Measurements from ENCODE around the gene KLF7.

KLF7 gene

DNA sequence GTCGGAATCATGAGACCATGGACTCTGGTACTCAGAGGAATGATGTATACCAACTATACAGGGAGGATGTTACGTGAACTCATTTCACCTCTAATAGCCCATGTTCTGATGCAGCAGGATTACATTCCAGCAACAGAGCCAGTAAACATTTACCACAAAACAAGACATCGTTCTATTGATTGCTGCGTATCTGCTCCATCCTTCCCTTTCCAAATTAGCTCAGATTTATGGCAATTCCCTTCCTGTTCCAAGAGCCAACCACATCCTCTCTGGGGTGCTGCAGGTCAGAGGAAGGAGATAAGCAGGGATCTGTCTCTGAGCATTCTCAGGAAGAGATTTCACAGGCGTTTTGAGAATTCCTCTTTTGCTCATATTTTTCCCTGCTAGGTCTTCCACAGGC, 98.3 kb downstream of the KLF7 start:
- H3K9ac ChIP-seq (ENCODE audit: low read depth, low read length): no peak overlapping the region
- H3K9me3 ChIP-seq (replicated peaks; ENCODE audit: low read length): no peaks in the 10 kb centered on the region
- no peaks in the 10 kb centered on the region for H3K27me3 ChIP-seq (ENCODE audit: control insufficient read depth, insufficient read depth, low read length)
- H3K4me3 ChIP-seq (ENCODE audit: low read length): no peak overlapping the region
- no peaks in the 10 kb centered on the region for H3K36me3 ChIP-seq (ENCODE audit: insufficient read depth, low read length)
- H3K4me2 ChIP-seq (ENCODE audit: low read length): no peak overlapping the region
- H3K4me1 ChIP-seq (ENCODE audit: control insufficient read depth, insufficient read depth, low read length): no peaks in the 10 kb centered on the region

DNA sequence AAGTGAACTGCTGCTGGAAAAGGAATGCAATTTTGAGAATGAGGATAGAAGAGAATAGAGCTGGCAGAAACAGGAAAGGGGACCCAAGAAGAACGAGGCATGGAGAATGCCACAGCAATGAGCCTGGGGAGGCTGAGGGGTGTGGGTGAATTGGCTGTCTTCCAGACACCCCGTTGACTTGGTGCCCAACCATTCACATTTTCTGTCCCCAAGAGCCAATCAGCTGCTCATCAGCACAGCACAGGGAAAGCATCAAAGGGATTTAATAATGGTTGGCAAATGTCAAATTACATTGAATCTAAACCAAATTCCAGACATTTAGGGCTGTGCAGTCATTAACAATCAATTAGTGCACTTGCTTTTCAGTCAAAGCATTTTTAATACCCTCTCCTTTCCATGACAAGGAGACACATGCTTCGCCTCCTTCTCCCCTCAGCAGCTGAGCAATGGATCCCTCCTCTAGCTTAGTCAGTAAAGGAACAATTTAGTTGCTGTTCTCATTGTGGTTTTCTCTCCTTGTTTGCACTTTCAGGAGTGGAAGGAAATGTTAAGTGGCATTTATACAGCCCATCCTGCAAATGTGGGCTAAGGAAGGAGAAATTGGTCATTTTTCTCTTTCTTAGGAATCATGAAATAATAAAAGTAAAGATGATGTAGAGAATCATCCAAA, 98.8 kb downstream of the KLF7 start:
- no peaks in the 10 kb centered on the region for H3K36me3 ChIP-seq (ENCODE audit: insufficient read depth, low read length)
- H3K4me2 ChIP-seq (ENCODE audit: low read length): no peak overlapping the region
- H3K4me3 ChIP-seq (ENCODE audit: low read length): no peak overlapping the region
- no peaks in the 10 kb centered on the region for H3K4me1 ChIP-seq (ENCODE audit: control insufficient read depth, insufficient read depth, low read length)
- no peaks in the 10 kb centered on the region for H3K27me3 ChIP-seq (ENCODE audit: control insufficient read depth, insufficient read depth, low read length)
- H3K9ac ChIP-seq (ENCODE audit: low read depth, low read length): no peak overlapping the region
- H3K9me3 ChIP-seq (replicated peaks; ENCODE audit: low read length): no peaks in the 10 kb centered on the region

GRCh38 chr2:207066166-207066565, 99.6 kb downstream of the KLF7 start:
- no peaks in the 10 kb centered on the region for H3K36me3 ChIP-seq (ENCODE audit: insufficient read depth, low read length)
- no peak overlapping the region for H3K4me2 ChIP-seq (ENCODE audit: low read length)
- no peaks in the 10 kb centered on the region for H3K4me1 ChIP-seq (ENCODE audit: control insufficient read depth, insufficient read depth, low read length)
- H3K9me3 ChIP-seq (replicated peaks; ENCODE audit: low read length): no peaks in the 10 kb centered on the region
- H3K27me3 ChIP-seq (ENCODE audit: control insufficient read depth, insufficient read depth, low read length): no peaks in the 10 kb centered on the region
- no peak overlapping the region for H3K4me3 ChIP-seq (ENCODE audit: low read length)
- H3K9ac ChIP-seq (ENCODE audit: low read depth, low read length): no peak overlapping the region

GRCh38 chr2:207064128-207064690, 101.5 kb downstream of the KLF7 start:
- no peak overlapping the region for H3K4me3 ChIP-seq (ENCODE audit: low read length)
- no peak overlapping the region for H3K4me2 ChIP-seq (ENCODE audit: low read length)
- H3K27me3 ChIP-seq (ENCODE audit: control insufficient read depth, insufficient read depth, low read length): no peaks in the 10 kb centered on the region

GRCh38 chr2:207061181-207061580, 104.6 kb downstream of the KLF7 start:
- no peak overlapping the region for H3K4me3 ChIP-seq (ENCODE audit: low read length)
- no peaks in the 10 kb centered on the region for H3K27me3 ChIP-seq (ENCODE audit: control insufficient read depth, insufficient read depth, low read length)
- H3K4me2 ChIP-seq (ENCODE audit: low read length): no peak overlapping the region
- no peak overlapping the region for H3K9ac ChIP-seq (ENCODE audit: low read depth, low read length)
- H3K36me3 ChIP-seq (ENCODE audit: insufficient read depth, low read length): no peaks in the 10 kb centered on the region
- H3K9me3 ChIP-seq (replicated peaks; ENCODE audit: low read length): no peaks in the 10 kb centered on the region
- H3K4me1 ChIP-seq (ENCODE audit: control insufficient read depth, insufficient read depth, low read length): no peaks in the 10 kb centered on the region

More at GRCh38 chr2:207064128-207064690, 101.5 kb downstream of the KLF7 start:
- Histone ChIP-seq H3K9me3 (replicated peaks; ENCODE audit: low read length) (no peaks in the 10 kb centered on the region), H3K9ac (ENCODE audit: low read depth, low read length) (no peak overlapping the region), H3K4me1 (ENCODE audit: control insufficient read depth, insufficient read depth, low read length) (no peaks in the 10 kb centered on the region), H3K36me3 (ENCODE audit: insufficient read depth, low read length) (no peaks in the 10 kb centered on the region)

- Histone ChIP-seq H3K36me3 (ENCODE audit: insufficient read depth, low read length) (no peaks in the 10 kb centered on the region), H3K4me3 (ENCODE audit: low read length) (no peak overlapping the region), H3K4me2 (ENCODE audit: low read length) (peak overlapping the region; percentile 25), H3K9ac (ENCODE audit: low read depth, low read length) (no peak overlapping the region), H3K9me3 (replicated peaks; ENCODE audit: low read length) (no peaks in the 10 kb centered on the region), H3K4me1 (ENCODE audit: control insufficient read depth, insufficient read depth, low read length) (peaks cover 18% of the 10 kb centered on the region), H3K27me3 (ENCODE audit: control insufficient read depth, insufficient read depth, low read length) (no peaks in the 10 kb centered on the region)
Measured at GRCh38 chr2:207055257-207055656, 110.5 kb downstream of the KLF7 start.

GRCh38 chr2:207054521-207054920, 111.2 kb downstream of the KLF7 start:
- peaks cover 18% of the 10 kb centered on the region for H3K4me1 ChIP-seq (ENCODE audit: control insufficient read depth, insufficient read depth, low read length)
- H3K36me3 ChIP-seq (ENCODE audit: insufficient read depth, low read length): no peaks in the 10 kb centered on the region
- H3K4me2 ChIP-seq (ENCODE audit: low read length): peak overlapping the region; percentile 26
- no peaks in the 10 kb centered on the region for H3K27me3 ChIP-seq (ENCODE audit: control insufficient read depth, insufficient read depth, low read length)
- no peaks in the 10 kb centered on the region for H3K9me3 ChIP-seq (replicated peaks; ENCODE audit: low read length)
- H3K9ac ChIP-seq (ENCODE audit: low read depth, low read length): no peak overlapping the region
- H3K4me3 ChIP-seq (ENCODE audit: low read length): no peak overlapping the region

- Histone ChIP-seq H3K9ac (ENCODE audit: low read depth, low read length) (no peak overlapping the region), H3K4me2 (ENCODE audit: low read length) (no peak overlapping the region), H3K27me3 (ENCODE audit: control insufficient read depth, insufficient read depth, low read length) (no peaks in the 10 kb centered on the region), H3K4me3 (ENCODE audit: low read length) (no peak overlapping the region), H3K4me1 (ENCODE audit: control insufficient read depth, insufficient read depth, low read length) (peaks cover 22% of the 10 kb centered on the region), H3K36me3 (ENCODE audit: insufficient read depth, low read length) (no peaks in the 10 kb centered on the region), H3K9me3 (replicated peaks; ENCODE audit: low read length) (no peaks in the 10 kb centered on the region)
Measured at GRCh38 chr2:207051385-207051965, 114.3 kb downstream of the KLF7 start.

DNA sequence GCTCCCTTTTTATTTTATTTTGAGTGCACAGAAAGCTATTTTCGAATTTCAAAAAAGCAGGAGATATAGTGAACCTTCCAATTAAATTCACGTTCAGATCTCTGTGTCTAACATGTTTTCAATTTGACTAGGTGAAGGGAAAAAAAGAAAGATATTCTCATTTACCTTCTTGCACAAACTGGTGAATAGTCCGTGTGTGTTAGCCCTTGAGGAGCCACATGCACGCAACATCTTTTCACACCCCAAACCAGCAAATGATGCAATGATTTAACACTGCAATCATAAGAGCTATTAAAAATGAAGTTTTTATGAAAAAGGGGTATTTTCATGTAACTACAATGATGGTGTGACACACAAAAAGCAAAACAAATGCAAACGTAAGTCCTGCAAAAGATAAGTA, 116.6 kb downstream of the KLF7 start:
- H3K27me3 ChIP-seq (ENCODE audit: control insufficient read depth, insufficient read depth, low read length): no peaks in the 10 kb centered on the region

DNA sequence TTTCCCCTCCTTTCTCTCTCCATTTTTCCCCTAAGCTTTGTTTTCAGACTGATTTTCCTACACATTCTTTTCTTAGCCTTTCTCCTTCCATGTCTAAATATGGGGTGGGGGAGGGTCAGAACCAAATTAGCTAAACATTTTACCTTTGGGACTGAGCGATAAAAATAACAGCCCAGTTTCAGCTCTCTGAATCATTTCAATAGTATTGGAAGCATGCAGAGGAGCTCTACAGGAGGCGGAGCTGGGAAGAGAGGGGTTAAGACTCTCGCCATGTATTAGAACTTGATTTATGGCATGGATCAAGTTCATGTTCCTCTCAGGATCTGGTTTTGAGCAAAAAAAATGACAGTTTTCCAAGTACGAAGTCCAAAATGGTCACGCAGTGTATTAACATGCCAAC, 117.3 kb downstream of the KLF7 start:
- H3K9ac ChIP-seq (ENCODE audit: low read depth, low read length): no peak overlapping the region
- H3K9me3 ChIP-seq (replicated peaks; ENCODE audit: low read length): no peaks in the 10 kb centered on the region
- H3K4me1 ChIP-seq (ENCODE audit: control insufficient read depth, insufficient read depth, low read length): peaks cover 4% of the 10 kb centered on the region
- H3K36me3 ChIP-seq (ENCODE audit: insufficient read depth, low read length): no peaks in the 10 kb centered on the region
- H3K4me3 ChIP-seq (ENCODE audit: low read length): no peak overlapping the region
- H3K27me3 ChIP-seq (ENCODE audit: control insufficient read depth, insufficient read depth, low read length): no peaks in the 10 kb centered on the region
- H3K4me2 ChIP-seq (ENCODE audit: low read length): no peak overlapping the region

More for the DNA sequence above, 116.6 kb downstream of the KLF7 start:
- no peak overlapping the region for H3K4me3 ChIP-seq (ENCODE audit: low read length)
- no peaks in the 10 kb centered on the region for H3K36me3 ChIP-seq (ENCODE audit: insufficient read depth, low read length)
- peaks cover 5% of the 10 kb centered on the region for H3K4me1 ChIP-seq (ENCODE audit: control insufficient read depth, insufficient read depth, low read length)
- H3K9ac ChIP-seq (ENCODE audit: low read depth, low read length): no peak overlapping the region
- H3K9me3 ChIP-seq (replicated peaks; ENCODE audit: low read length): no peaks in the 10 kb centered on the region
- no peak overlapping the region for H3K4me2 ChIP-seq (ENCODE audit: low read length)

GRCh38 chr2:207046724-207047123, 119.0 kb downstream of the KLF7 start:
- Histone ChIP-seq H3K4me2 (ENCODE audit: low read length) (no peak overlapping the region), H3K4me3 (ENCODE audit: low read length) (no peak overlapping the region), H3K9me3 (replicated peaks; ENCODE audit: low read length) (no peaks in the 10 kb centered on the region), H3K27me3 (ENCODE audit: control insufficient read depth, insufficient read depth, low read length) (no peaks in the 10 kb centered on the region), H3K36me3 (ENCODE audit: insufficient read depth, low read length) (no peaks in the 10 kb centered on the region), H3K9ac (ENCODE audit: low read depth, low read length) (no peak overlapping the region), H3K4me1 (ENCODE audit: control insufficient read depth, insufficient read depth, low read length) (peaks cover 10% of the 10 kb centered on the region)

DNA sequence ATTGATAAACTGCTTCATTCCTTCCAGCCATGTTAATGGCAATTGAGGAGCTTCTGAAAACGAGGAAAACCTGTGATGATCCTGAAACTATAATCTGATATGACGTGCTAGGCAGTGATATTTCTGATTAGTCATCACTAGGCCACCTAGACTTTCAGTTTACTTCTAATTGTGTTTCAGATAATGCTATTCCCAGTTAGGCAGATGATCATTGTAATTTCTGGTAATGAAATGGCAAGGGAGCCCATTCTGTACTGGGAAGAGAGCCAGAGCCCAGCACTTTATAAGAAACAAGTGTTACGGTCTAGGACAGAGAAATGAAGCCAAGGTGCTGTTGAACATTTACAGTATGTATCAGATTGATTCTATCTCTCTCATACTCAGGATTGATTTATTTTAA, 120.2 kb downstream of the KLF7 start:
- no peaks in the 10 kb centered on the region for H3K9me3 ChIP-seq (replicated peaks; ENCODE audit: low read length)
- peaks cover 10% of the 10 kb centered on the region for H3K4me1 ChIP-seq (ENCODE audit: control insufficient read depth, insufficient read depth, low read length)
- H3K4me3 ChIP-seq (ENCODE audit: low read length): no peak overlapping the region
- H3K36me3 ChIP-seq (ENCODE audit: insufficient read depth, low read length): no peaks in the 10 kb centered on the region
- H3K9ac ChIP-seq (ENCODE audit: low read depth, low read length): no peak overlapping the region
- no peaks in the 10 kb centered on the region for H3K27me3 ChIP-seq (ENCODE audit: control insufficient read depth, insufficient read depth, low read length)
- H3K4me2 ChIP-seq (ENCODE audit: low read length): no peak overlapping the region
